C4-2B (cell line): ENCODE measurements around the gene GLOD4.

ENCODE experiments used
- CTCF ChIP-seq: fragments of 450-650 bp; conservative IDR thresholded peaks from 2 replicates; pipeline ENCODE4 v1.5.1; 2017; ENCODE audit warnings: mild to moderate bottlenecking
- ZFX ChIP-seq: fragments of 450-650 bp; IDR thresholded peaks from 2 replicates; pipeline ENCODE4 v1.6.1; 2017

- TF ChIP-seq CTCF (no peak), ZFX (no peak)
Observed at GRCh38 chr17:811051-811784, 29.1 kb upstream of the GLOD4 start.
